ENCODE data around the gene S100A3. TPM values are rescaled to one million over a fixed set of nuclear protein-coding genes. Genes with fewer than 3 reads are reported as not detected.

S100A3 gene
- total and polyA plus RNA-seq, 2 of the 13 experiments (the other 11 are each of a cell fraction or from before 2014, with no cell fraction given) = 2.5 to 4.5 TPM

GRCh38 chr1:153568367-153569099 lies 19.5 kb upstream of the S100A3 start (continued):
- TF ChIP-seq DMTF1 (CRISPR knock-in tag; IDR thresholded peaks at IDR 0.05) (no peak), NFAT5 (CRISPR knock-in tag; IDR thresholded peaks at IDR 0.05) (0 out of 2 replicates have a peak, but pooled peaks have one; percentile 47), MED8 (CRISPR knock-in tag; IDR thresholded peaks at IDR 0.05; ENCODE audit: insufficient replicate concordance) (peak; percentile 44), ZNF235 (CRISPR knock-in tag; IDR thresholded peaks at IDR 0.05; ENCODE audit: borderline replicate concordance) (0 out of 2 replicates have a peak, but pooled peaks have one; percentile 59), AKAP8 (CRISPR knock-in tag; IDR thresholded peaks at IDR 0.05) (0 out of 2 replicates have a peak, but pooled peaks have one; percentile 54), ZFY (CRISPR knock-in tag; IDR thresholded peaks at IDR 0.05) (peak; percentile 48), AKNA (CRISPR knock-in tag; IDR thresholded peaks at IDR 0.05; ENCODE audit: borderline replicate concordance) (no peak), ZBTB7B (CRISPR knock-in tag; IDR thresholded peaks at IDR 0.05) (peak; percentile 25; the same call in 1 of the 2 replicates), CBFB (CRISPR knock-in tag; IDR thresholded peaks at IDR 0.05) (no peak), HMGXB4 (CRISPR knock-in tag; IDR thresholded peaks at IDR 0.05; ENCODE audit: borderline replicate concordance in 1 of 2, low read depth in 1 of 2) (peak in 1 of 2 experiments; percentile 73), GTF3A (CRISPR knock-in tag; conservative IDR thresholded peaks at IDR 0.05) (0 out of 2 replicates have a peak, but pooled peaks have one; percentile 62), DRAP1 (CRISPR knock-in tag; IDR thresholded peaks at IDR 0.05) (no peak)

Data from HepG2 (cell line).